Measurements from ENCODE around the gene APOA5. TPM values are rescaled to one million over a fixed set of nuclear protein-coding genes. Genes with fewer than 3 reads are reported as not detected.
A peak's percentile ranks its signal among the peaks of the same experiment; 100 is the strongest.

The APOA5 gene
- total and polyA plus RNA-seq, 2 of the 8 experiments (the other 6 are each of a cell fraction or from before 2014, with no cell fraction given), result 0.08 to 0.15 TPM

- FAIRE-seq (no peak), DNase-seq (ENCODE audit: low read depth in 1 of 2, low spot score in 2 of 2) (no peak)
- H2AFZ ChIP-seq (ENCODE audit: low read length), result no peak overlapping the region
- TF ChIP-seq, protein P1, sequence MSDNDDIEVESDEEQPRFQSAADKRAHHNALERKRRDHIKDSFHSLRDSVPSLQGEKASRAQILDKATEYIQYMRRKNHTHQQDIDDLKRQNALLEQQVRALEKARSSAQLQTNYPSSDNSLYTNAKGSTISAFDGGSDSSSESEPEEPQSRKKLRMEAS (IDR thresholded peaks at IDR 0.05), result no peak
- no peak for TF ChIP-seq HDAC6 (IDR thresholded peaks at IDR 0.05; ENCODE audit: low read depth, low read length)
- TF ChIP-seq, protein P2, sequence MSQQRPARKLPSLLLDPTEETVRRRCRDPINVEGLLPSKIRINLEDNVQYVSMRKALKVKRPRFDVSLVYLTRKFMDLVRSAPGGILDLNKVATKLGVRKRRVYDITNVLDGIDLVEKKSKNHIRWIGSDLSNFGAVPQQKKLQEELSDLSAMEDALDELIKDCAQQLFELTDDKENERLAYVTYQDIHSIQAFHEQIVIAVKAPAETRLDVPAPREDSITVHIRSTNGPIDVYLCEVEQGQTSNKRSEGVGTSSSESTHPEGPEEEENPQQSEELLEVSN (IDR thresholded peaks at IDR 0.05), result no peak
- TF ChIP-seq RBBP5 (IDR thresholded peaks at IDR 0.05; ENCODE audit: borderline replicate concordance, low read depth, low read length), result no peak
- no peak for TF ChIP-seq TAF7 (optimal IDR thresholded peaks at IDR 0.05; ENCODE audit: borderline replicate concordance, low read depth, low read length)
- TF ChIP-seq POLR2A (IDR thresholded peaks at IDR 0.05; ENCODE audit: control extremely low read depth in 1 of 2, low read depth in 2 of 2, low read length in 2 of 2), result no peak
- TF ChIP-seq SRF (IDR thresholded peaks at IDR 0.05; ENCODE audit: low read depth, low read length), result no peak
- no peak for TF ChIP-seq SP2 (IDR thresholded peaks at IDR 0.05; ENCODE audit: low read length)
- TF ChIP-seq SP4 (IDR thresholded peaks at IDR 0.05; ENCODE audit: low read length), result no peak
- no peak for TF ChIP-seq RAD21 (IDR thresholded peaks at IDR 0.05 in 1 of 2, conservative IDR thresholded peaks at IDR 0.05 in 1 of 2; ENCODE audit: low read depth in 2 of 2, low read length in 2 of 2)
- no peak for TF ChIP-seq CHD1 (IDR thresholded peaks at IDR 0.05; ENCODE audit: low read depth, low read length)
Measured at GRCh38 chr11:116835042-116835772, 43.5 kb upstream of the APOA5 start.

More at GRCh38 chr11:116835042-116835772, 43.5 kb upstream of the APOA5 start:
- Histone ChIP-seq H3K4ac (replicated peaks; ENCODE audit: insufficient read length, low read depth, low read length) (peak overlapping the region; percentile 0), H3K36me3 (ENCODE audit: control insufficient read depth in 2 of 4, insufficient read depth in 4 of 4, low read length in 3 of 4) (no peaks in the 10 kb centered on the region), H3K14ac (ENCODE audit: insufficient read length) (no peak overlapping the region), H2BK12ac (ENCODE audit: low read depth, low read length) (peak overlapping the region; percentile 90; the same call in 1 of the 2 replicates), H2BK120ac (replicated peaks; ENCODE audit: low read depth, low read length) (no peak overlapping the region), H3K4me3 (ENCODE audit: extremely low read depth in 1 of 4, insufficient read depth in 2 of 4, low read depth in 3 of 4, low read length in 4 of 4) (peak overlapping the region; percentile 42 to 64 (median 50)), H3K9ac (replicated peaks in 1 of 4; ENCODE audit: extremely low read depth in 1 of 4, low read depth in 3 of 4, low read length in 3 of 4) (0 out of 7 replicates have a peak overlapping the region, but pooled peaks of 3 of the 4 experiments have one; percentile 5 to 17 (median 9)), H2BK5ac (ENCODE audit: low read depth, low read length) (peak overlapping the region; percentile 44; the same call in 1 of the 2 replicates), H4K8ac (ENCODE audit: extremely low read depth, insufficient read depth, low read length) (no peak overlapping the region), H3K27ac (ENCODE audit: low read depth, low read length) (no peak overlapping the region), H2AK5ac (ENCODE audit: low read depth, low read length) (no peak overlapping the region), H3K9me3 (ENCODE audit: insufficient read depth in 2 of 2, low read depth in 1 of 2, low read length in 1 of 2) (no peaks in the 10 kb centered on the region; a peak in 1 of 4 replicates), H4K91ac (replicated peaks; ENCODE audit: insufficient read length, low read length) (no peak overlapping the region), H3K56ac (replicated peaks; ENCODE audit: insufficient read length, low read depth, low read length) (no peak overlapping the region), H3K23ac (ENCODE audit: insufficient read length) (no peak overlapping the region), H3K79me1 (ENCODE audit: low read depth, low read length) (no peaks in the 10 kb centered on the region), H3K79me2 (ENCODE audit: control insufficient read depth in 1 of 2, insufficient read depth in 2 of 2, low read length in 2 of 2) (no peaks in the 10 kb centered on the region), H4K20me1 (replicated peaks in 1 of 2; ENCODE audit: control insufficient read depth in 1 of 2, insufficient read depth in 2 of 2, low read length in 2 of 2) (no peaks in the 10 kb centered on the region), H3K4me2 (ENCODE audit: insufficient read depth in 1 of 2, low read depth in 2 of 2, low read length in 2 of 2) (peak overlapping the region; percentile 80), H2BK20ac (ENCODE audit: low read length) (no peak overlapping the region), H3K4me1 (replicated peaks in 1 of 4; ENCODE audit: control insufficient read depth in 3 of 4, insufficient read depth in 4 of 4, low read length in 3 of 4) (peaks cover 0 to 24% (median 4%) of the 10 kb centered on the region in 4 experiments; a peak in 5 of 7 replicates), H3K27me3 (replicated peaks in 1 of 4; ENCODE audit: control insufficient read depth in 3 of 4, extremely low read depth in 1 of 4, insufficient read depth in 3 of 4, low read length in 3 of 4) (peaks cover 0 to 7% (median 5%) of the 10 kb centered on the region in 4 experiments; a peak in 3 of 7 replicates), H4K5ac (ENCODE audit: insufficient read length, low read depth, low read length) (no peak overlapping the region), H3K23me2 (ENCODE audit: low read depth, low read length) (peaks cover 3% of the 10 kb centered on the region; the same call in 1 of the 2 replicates), H2BK15ac (ENCODE audit: low read length) (peak overlapping the region; percentile 99; the same call in 1 of the 2 replicates), H3K18ac (ENCODE audit: extremely low read depth, low read length) (peak overlapping the region; percentile 99)
- WGBS, 2 experiments (ENCODE audit: extremely low coverage in 1 of 2, insufficient coverage in 1 of 2, insufficient read length in 1 of 2, insufficient replicate concordance in 2 of 2, low coverage in 1 of 2, low lambda C conversion rate in 2 of 2, missing lambda C conversion rate in 1 of 2), result 53% methylated on average over 25 of the region's 28 CpGs; no CpG with 5 or more reads in 1 of the 2 experiments
- CTCF ChIA-PET (ENCODE audit: partially characterized antibody), result interaction anchor here (0.6 to 12.2 kb wide), 27 partner anchors 13 to 1621 kb away, joined by 3 to 237 read pairs (median 5); partner anchors contain the start of genes APOA4, APOA5 and ZPR1
- POLR2A ChIA-PET (ENCODE audit: partially characterized antibody), result interaction anchor here (0.6 to 2.9 kb wide), 8 partner anchors 12 to 309 kb away, joined by 3 to 16 read pairs (median 4); partner anchors contain the start of genes APOA5, PAFAH1B2 and ZPR1

Measured in H1 (cell line).